ENCODE measurements around the gene SLC22A5. TPM values are rescaled to one million over a fixed set of nuclear protein-coding genes. Genes with fewer than 3 reads are reported as not detected.

Gene SLC22A5
- total RNA-seq, 1 experiment from 2014 or later = 15.2 TPM

GRCh38 chr5:132423438-132423898 is 54.0 kb downstream of the SLC22A5 start:
- ChIA-PET POLR2A (ENCODE audit: unreplicated experiment) (interaction anchor here (0.6 to 1.3 kb wide), 2 partner anchors 22 to 58 kb away, joined by 3 to 10 read pairs; no protein-coding TSS in a partner anchor), CTCF (interaction anchor here (1.1 kb wide), 1 partner anchor 8 kb away, joined by 3 read pairs; no protein-coding TSS in a partner anchor)
- H3K27ac ChIP-seq = peak overlapping the region; percentile 49
- peak overlapping the region; percentile 42 for H3K4me2 ChIP-seq
- TF ChIP-seq CTCF (conservative IDR thresholded peaks at IDR 0.05) (no peak), EZH2 (IDR thresholded peaks at IDR 0.05; ENCODE audit: low read depth) (no peak)
- no peaks in the 10 kb centered on the region for H3K9me3 ChIP-seq (ENCODE audit: insufficient read depth, low read depth)
- H3F3A ChIP-seq (ENCODE audit: insufficient read depth, low read depth) = peaks cover 29% of the 10 kb centered on the region
- DNase-seq = no peak
- H4K20me1 ChIP-seq (ENCODE audit: insufficient read depth) = no peaks in the 10 kb centered on the region
- H3K4me3 ChIP-seq = no peak overlapping the region
- no peaks in the 10 kb centered on the region for H3K79me2 ChIP-seq (ENCODE audit: low read depth)
- H3K9me2 ChIP-seq (ENCODE audit: insufficient read depth) = no peaks in the 10 kb centered on the region
- H3K36me3 ChIP-seq (ENCODE audit: low read depth) = no peaks in the 10 kb centered on the region
- H2AFZ ChIP-seq = no peak overlapping the region
- H3K4me1 ChIP-seq (replicated peaks; ENCODE audit: insufficient read depth) = peaks cover 80% of the 10 kb centered on the region
- no peaks in the 10 kb centered on the region for H3K27me3 ChIP-seq (ENCODE audit: insufficient read depth, low read depth)
- intact Hi-C loops (cut with micrococcal nuclease; ENCODE audit: unreplicated experiment) = no loop called here
- BruUV-seq (replicated peaks) = no TSS peak

- H3K27ac ChIP-seq = no peak overlapping the region
Observed at GRCh38 chr5:132424167-132424880, 54.8 kb downstream of the SLC22A5 start.

More at GRCh38 chr5:132424167-132424880, 54.8 kb downstream of the SLC22A5 start:
- Histone ChIP-seq H3K27me3 (ENCODE audit: insufficient read depth, low read depth) (no peaks in the 10 kb centered on the region), H3K4me3 (no peak overlapping the region), H3K9me3 (ENCODE audit: insufficient read depth, low read depth) (no peaks in the 10 kb centered on the region), H3K4me2 (peak overlapping the region; percentile 42; the same call in 1 of the 2 replicates), H3K4me1 (replicated peaks; ENCODE audit: insufficient read depth) (peaks cover 85% of the 10 kb centered on the region), H4K20me1 (ENCODE audit: insufficient read depth) (no peaks in the 10 kb centered on the region), H2AFZ (no peak overlapping the region), H3F3A (ENCODE audit: insufficient read depth, low read depth) (peaks cover 30% of the 10 kb centered on the region), H3K9me2 (ENCODE audit: insufficient read depth) (no peaks in the 10 kb centered on the region), H3K79me2 (ENCODE audit: low read depth) (no peaks in the 10 kb centered on the region), H3K36me3 (ENCODE audit: low read depth) (no peaks in the 10 kb centered on the region)
- intact Hi-C loops (cut with micrococcal nuclease; ENCODE audit: unreplicated experiment) = no loop called here
- no TSS peak for BruUV-seq (replicated peaks)
- TF ChIP-seq EZH2 (IDR thresholded peaks at IDR 0.05; ENCODE audit: low read depth) = no peak
- TF ChIP-seq CTCF (conservative IDR thresholded peaks at IDR 0.05) = no peak
- no peak for DNase-seq
- POLR2A ChIA-PET (ENCODE audit: unreplicated experiment) = interaction anchor here (0.6 kb wide), 1 partner anchor 13 kb away, joined by 3 read pairs; no protein-coding TSS in a partner anchor
- CTCF ChIA-PET = interaction anchor here (1.1 kb wide), 1 partner anchor 9 kb away, joined by 3 read pairs; no protein-coding TSS in a partner anchor
